ENCODE results near the gene MLEC. TPM values are rescaled to one million over a fixed set of nuclear protein-coding genes. Genes with fewer than 3 reads are reported as not detected.

The MLEC gene
- total RNA-seq, 4 donors from 2014 or later: 87.3 to 123 (median 104) TPM

- Histone ChIP-seq H3K36me3 (no peaks in the 10 kb centered on the region), H3K27ac (no peak overlapping the region), H3K4me1 (peaks cover 0 to 9% (median 5%) of the 10 kb centered on the region in 4 donors), H3K9me3 (no peaks in the 10 kb centered on the region), H3K27me3 (peaks cover 0 to 15% of the 10 kb centered on the region in 2 donors), H3K4me3 (no peak overlapping the region)
- no peak for DNase-seq
- TF ChIP-seq POLR2A (IDR thresholded peaks at IDR 0.05) (no peak), CTCF (IDR thresholded peaks at IDR 0.05) (no peak)
Observed at GRCh38 chr12:120642826-120643225, 44.1 kb upstream of the MLEC start.

- TF ChIP-seq POLR2A (IDR thresholded peaks at IDR 0.05): no peak
- H3K27ac ChIP-seq: no peak overlapping the region
- H3K9me3 ChIP-seq: no peaks in the 10 kb centered on the region
- H3K4me1 ChIP-seq: peaks cover 0 to 9% (median 5%) of the 10 kb centered on the region in 4 donors
- peaks cover 0 to 15% of the 10 kb centered on the region in 2 donors for H3K27me3 ChIP-seq
- H3K4me3 ChIP-seq: no peak overlapping the region
- DNase-seq: no peak
- H3K36me3 ChIP-seq: no peaks in the 10 kb centered on the region
Observed at GRCh38 chr12:120643574-120643973, 43.4 kb upstream of the MLEC start.

GRCh38 chr12:120646044-120646443, 40.9 kb upstream of the MLEC start:
- Histone ChIP-seq H3K27me3 (peaks cover 0 to 11% of the 10 kb centered on the region in 2 donors), H3K9me3 (no peaks in the 10 kb centered on the region), H3K27ac (no peak overlapping the region), H3K4me3 (no peak overlapping the region), H3K4me1 (peaks cover 0 to 20% (median 9%) of the 10 kb centered on the region in 4 donors), H3K36me3 (no peaks in the 10 kb centered on the region)
- no peak for TF ChIP-seq CTCF (IDR thresholded peaks at IDR 0.05)
- TF ChIP-seq POLR2A (IDR thresholded peaks at IDR 0.05): no peak
- DNase-seq: no peak

- H3K4me1 ChIP-seq: peaks cover 0 to 12% (median 4%) of the 10 kb centered on the region in 4 donors
- H3K4me3 ChIP-seq: no peak overlapping the region
- H3K27ac ChIP-seq: no peak overlapping the region
- TF ChIP-seq POLR2A (IDR thresholded peaks at IDR 0.05) (no peak), CTCF (IDR thresholded peaks at IDR 0.05) (no peak)
- no peaks in the 10 kb centered on the region for H3K36me3 ChIP-seq
- peaks cover 0 to 2% of the 10 kb centered on the region in 2 donors for H3K27me3 ChIP-seq
- DNase-seq: no peak
- H3K9me3 ChIP-seq: no peaks in the 10 kb centered on the region
Observed at GRCh38 chr12:120647375-120647755, 39.6 kb upstream of the MLEC start.

GRCh38 chr12:120649442-120650232, 37.3 kb upstream of the MLEC start:
- Histone ChIP-seq H3K27ac (peak overlapping the region in 2 of 4 donors; percentile 4 to 14), H3K4me1 (peaks cover 0 to 12% (median 4%) of the 10 kb centered on the region in 4 donors), H3K4me3 (peak overlapping the region in 3 of 4 donors; percentile 4 to 35 (median 25)), H3K27me3 (no peaks in the 10 kb centered on the region), H3K9me3 (no peaks in the 10 kb centered on the region), H3K36me3 (no peaks in the 10 kb centered on the region)
- no peak for DNase-seq
- no peak for TF ChIP-seq POLR2A (IDR thresholded peaks at IDR 0.05)
- peak in 1 of 6 experiments; percentile 21 for TF ChIP-seq CTCF (IDR thresholded peaks at IDR 0.05)

- Histone ChIP-seq H3K27me3 (no peaks in the 10 kb centered on the region), H3K4me3 (peak overlapping the region in 1 of 4 donors; percentile 35), H3K9me3 (no peaks in the 10 kb centered on the region), H3K36me3 (no peaks in the 10 kb centered on the region), H3K27ac (peak overlapping the region in 1 of 4 donors; percentile 57), H3K4me1 (peaks cover 0 to 12% (median 4%) of the 10 kb centered on the region in 4 donors)
- TF ChIP-seq POLR2A (IDR thresholded peaks at IDR 0.05): no peak
- TF ChIP-seq CTCF (IDR thresholded peaks at IDR 0.05): no peak
- no peak for DNase-seq
Observed at GRCh38 chr12:120650233-120650690, 36.7 kb upstream of the MLEC start.
